HCT116 (cell line): Measurements from ENCODE around the gene SDCBP2. TPM values are rescaled to one million over a fixed set of nuclear protein-coding genes. Genes with fewer than 3 reads are reported as not detected.
A peak's percentile ranks its signal among the peaks of the same experiment; 100 is the strongest.

Experiments used
- ATAC-seq: fragments of 200-7000 bp; cut with Tn5 transposase; 2 replicates; pipeline ENCODE4 v1.9.1; 2020; ENCODE audit warnings: mild to moderate bottlenecking, moderate library complexity
- BruUV-seq: library from RNA; stranded (reverse); fragments of 400-500 nt; replicated peaks from 2 replicates; lab custom pipeline; 2021; lab: Mats Ljungman, UMichigan
- CTCF ChIA-PET: fragments of 300-600 bp; sonication (Branson Sonifier 250); formaldehyde crosslinking; loops from one replicate; lab custom pipeline; 2021; ENCODE audit warnings: antibody characterized with exemption; lab: Charles Lee
- POLR2A ChIA-PET: fragments of 300-600, 350-600 bp; sonication (Branson Sonifier 250); formaldehyde crosslinking; loops from one replicate; lab custom pipeline; 2021; ENCODE audit warnings: antibody characterized with exemption; lab: Charles Lee
- RAD21 ChIA-PET, 2 experiments: fragments of 300-600 bp; sonication (Branson Sonifier 250); formaldehyde crosslinking; loops; one replicate each; lab custom pipeline; 2023; ENCODE audit warnings: low total read pairs in 2 of 2; ENCODE audit not compliant: uncharacterized antibody in 2 of 2, unreplicated experiment in 2 of 2, low non-redundant PET in 1 of 2; lab: Charles Lee
- DNase-seq: peaks from one replicate; pipeline ENCODE4 v3.0.0-alpha.2; 2010; ENCODE audit warnings: low read depth, low spot score
- H2AFZ ChIP-seq: fragments of 200-600 bp; shearing (Covaris generic), sonication (generic); 2 replicates; pipeline ENCODE4 v1.6.1; 2017; ENCODE audit warnings: low read depth, mixed run types, mixed read lengths, antibody characterized with exemption, low read length; ENCODE audit not compliant: poor library complexity, severe bottlenecking
- H3K27ac ChIP-seq: 2 replicates; pipeline ENCODE4 v1.5.1; 2012; ENCODE audit warnings: low read depth, low read length
- H3K27me3 ChIP-seq: fragments of 200-600 bp; sonication (generic); 2 replicates; pipeline ENCODE4 v1.6.1; 2016; ENCODE audit warnings: mixed run types, low read length, mixed read lengths; ENCODE audit not compliant: insufficient read depth
- H3K36me3 ChIP-seq, 2 experiments: fragments of 200-500 bp in 1 of 2; fragments of 200-600 bp in 1 of 2; sonication (Bioruptor generic) in 1 of 2; sonication (generic) in 1 of 2; 2 replicates each; pipeline versions ENCODE4 v1.5.1 to v1.6.1; 2014 to 2016; ENCODE audit warnings: low read length in 2 of 2, inconsistent platforms in 1 of 2, mixed read lengths in 1 of 2, mixed run types in 1 of 2; ENCODE audit not compliant: insufficient read depth in 2 of 2, control insufficient read depth in 1 of 2
- H3K4me1 ChIP-seq, 2 experiments: fragments of 200-600 bp in 1 of 2; sonication (generic) in 1 of 2; 2 replicates each; pipeline versions ENCODE4 v1.5.1 to v1.6.1; 2012 to 2017; ENCODE audit warnings: low read length in 2 of 2, inconsistent platforms in 1 of 2, mild to moderate bottlenecking in 1 of 2, mixed read lengths in 1 of 2, mixed run types in 1 of 2, moderate library complexity in 1 of 2; ENCODE audit not compliant: insufficient read depth in 2 of 2, control insufficient read depth in 1 of 2
- H3K4me2 ChIP-seq: fragments of 200-600 bp; sonication (generic); 2 replicates; pipeline ENCODE4 v1.6.1; 2017; ENCODE audit warnings: mixed run types, low read length, mixed read lengths
- H3K4me3 ChIP-seq, 2 experiments: fragments of 200-600 bp in 1 of 2; sonication (generic) in 1 of 2; replicated peaks in 1 of 2; 2 replicates each; pipeline ENCODE4 v1.5.1; 2011 to 2016; ENCODE audit warnings: low read length in 2 of 2, control low read depth in 1 of 2, low read depth in 1 of 2, mild to moderate bottlenecking in 1 of 2, mixed read lengths in 1 of 2, mixed run types in 1 of 2
- H3K79me2 ChIP-seq: fragments of 200-600 bp; sonication (generic); 2 replicates; pipeline ENCODE4 v1.6.1; 2017; ENCODE audit warnings: mild to moderate bottlenecking, mixed run types, low read length, moderate library complexity, mixed read lengths; ENCODE audit not compliant: insufficient read depth
- H3K9ac ChIP-seq: fragments of 200-600 bp; sonication (generic); 2 replicates; pipeline ENCODE4 v1.6.1; 2016; ENCODE audit warnings: low read length, mixed read lengths
- H3K9me2 ChIP-seq: fragments of 200-600 bp; sonication (generic), shearing (Covaris generic); 2 replicates; pipeline ENCODE4 v1.6.1; 2017; ENCODE audit warnings: mixed run types, mild to moderate bottlenecking, moderate library complexity; ENCODE audit not compliant: insufficient read depth
- H3K9me3 ChIP-seq, 2 experiments: fragments of 200-500 bp in 1 of 2; fragments of 200-600 bp in 1 of 2; sonication (Bioruptor generic) in 1 of 2; sonication (generic) in 1 of 2; 2 replicates each; pipeline ENCODE4 v1.6.1; 2014 to 2017; ENCODE audit warnings: low read length in 2 of 2, mixed read lengths in 2 of 2, inconsistent platforms in 1 of 2, low read depth in 1 of 2, mild to moderate bottlenecking in 1 of 2, mixed run types in 1 of 2, moderate library complexity in 1 of 2; ENCODE audit not compliant: control insufficient read depth in 1 of 2, insufficient read depth in 1 of 2
- H4K20me1 ChIP-seq: fragments of 200-600 bp; sonication (generic), shearing (Covaris generic); 2 replicates; pipeline ENCODE4 v1.6.1; 2017; ENCODE audit warnings: mixed run types, mild to moderate bottlenecking, moderate library complexity; ENCODE audit not compliant: insufficient read depth
- CTCF ChIP-seq, 3 experiments: fragments of 200-600 bp in 1 of 3; sonication (generic) in 1 of 3; IDR thresholded peaks in 2 of 3; conservative IDR thresholded peaks in 1 of 3; 2 replicates each; pipeline ENCODE4 v1.5.1; 2012 to 2017; ENCODE audit warnings: low read depth in 2 of 3, low read length in 2 of 3, antibody characterized with exemption in 1 of 3, borderline replicate concordance in 1 of 3, control low read depth in 1 of 3, mild to moderate bottlenecking in 1 of 3, mixed read lengths in 1 of 3, mixed run types in 1 of 3, moderate library complexity in 1 of 3; ENCODE audit not compliant: insufficient read depth in 1 of 3
- ELF1 ChIP-seq: IDR thresholded peaks from 2 replicates; pipeline ENCODE4 v1.6.1; 2012; ENCODE audit warnings: low read depth, borderline replicate concordance
- EZH2phosphoT487 ChIP-seq: fragments of 200-600 bp; IDR thresholded peaks from 2 replicates; pipeline ENCODE4 v1.6.1; 2018; ENCODE audit warnings: antibody characterized with exemption, borderline replicate concordance
- FOSL1 ChIP-seq: IDR thresholded peaks from 2 replicates; pipeline ENCODE4 v1.6.1; 2012; ENCODE audit warnings: low read depth
- MAX ChIP-seq: IDR thresholded peaks from 2 replicates; pipeline ENCODE4 v1.6.1; 2012
- POLR2A ChIP-seq: IDR thresholded peaks from 2 replicates; pipeline ENCODE4 v1.7.0; 2011; ENCODE audit warnings: borderline replicate concordance; ENCODE audit not compliant: insufficient read depth, insufficient read length; ENCODE audit errors: extremely low read depth
- REST ChIP-seq: IDR thresholded peaks from 2 replicates; pipeline ENCODE4 v1.6.1; 2012; ENCODE audit warnings: low read depth
- TCF7L2 ChIP-seq: IDR thresholded peaks from 2 replicates; pipeline ENCODE4 v1.7.0; 2011; ENCODE audit warnings: borderline replicate concordance, inconsistent platforms; ENCODE audit not compliant: insufficient read depth, insufficient read length; ENCODE audit errors: extremely low read depth
- YY1 ChIP-seq: IDR thresholded peaks from 2 replicates; pipeline ENCODE4 v1.6.1; 2011; ENCODE audit warnings: low read length, low read depth, moderate library complexity, mild to moderate bottlenecking; ENCODE audit not compliant: insufficient replicate concordance; ENCODE audit errors: extremely low read depth
- ZBTB33 ChIP-seq: IDR thresholded peaks from 2 replicates; pipeline ENCODE4 v1.6.1; 2011; ENCODE audit warnings: mild to moderate bottlenecking, low read length, moderate library complexity; ENCODE audit not compliant: insufficient replicate concordance; ENCODE audit errors: extremely low read depth
- intact Hi-C: fragments of 100-400 bp; cut with micrococcal nuclease; formaldehyde crosslinking; loops from 2 replicates; pipeline ENCODE4 v1.10.0; 2022
- total RNA-seq: library from RNA; stranded (reverse); gene quantifications from one replicate; pipeline ENCODE4 v1.2.1, GENCODE V29; 2021; ENCODE audit not compliant: unreplicated experiment

The SDCBP2 gene
- total RNA-seq, 1 experiment from 2014 or later, result 3.4 TPM

DNA sequence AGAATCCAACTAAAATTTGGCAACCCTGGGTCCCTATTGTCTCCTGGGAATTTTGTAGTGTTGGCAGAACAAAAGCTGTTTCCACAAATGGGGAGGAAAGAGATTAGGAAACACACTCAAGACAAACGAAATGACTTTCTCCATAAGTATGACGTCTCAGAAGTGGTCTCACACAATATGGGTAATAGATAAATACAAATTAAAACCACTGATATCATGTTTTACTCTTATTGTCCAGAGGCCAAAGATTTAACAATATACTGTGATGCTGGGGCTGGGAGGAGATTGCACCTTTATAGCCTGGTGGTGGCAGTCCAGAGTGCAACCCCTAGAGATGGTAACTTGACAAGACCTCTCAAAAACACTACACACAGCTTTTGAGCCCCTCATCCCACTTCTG lies 45.3 kb upstream of the SDCBP2 start:
- Histone ChIP-seq H3K27me3 (no peaks in the 10 kb centered on the region), H3K4me2 (no peak overlapping the region), H2AFZ (no peak overlapping the region), H3K27ac (no peak overlapping the region), H3K4me1 (peaks cover 15 to 22% of the 10 kb centered on the region in 2 experiments; a peak in 3 of 4 replicates), H3K9ac (no peak overlapping the region), H4K20me1 (peaks cover 30% of the 10 kb centered on the region), H3K36me3 (peaks cover 22 to 31% of the 10 kb centered on the region in 2 experiments), H3K79me2 (peaks cover 91% of the 10 kb centered on the region), H3K9me3 (no peaks in the 10 kb centered on the region), H3K4me3 (no peak overlapping the region), H3K9me2 (no peaks in the 10 kb centered on the region)
- POLR2A ChIA-PET, result no interaction called here
- no TSS peak for BruUV-seq
- peak in 1 of 3 experiments; percentile 36; a peak in 2 of 6 replicates for TF ChIP-seq CTCF (IDR thresholded peaks at IDR 0.05 in 2 of 3, conservative IDR thresholded peaks at IDR 0.05 in 1 of 3; ENCODE audit: borderline replicate concordance in 1 of 3, insufficient read depth in 1 of 3, low read depth in 2 of 3, low read length in 2 of 3)
- TF ChIP-seq MAX, result no peak
- TF ChIP-seq EZH2phosphoT487, result no peak
- CTCF ChIA-PET, result no interaction called here
- ATAC-seq (no peak; the same call in 1 of the 2 replicates), DNase-seq (no peak)
- RAD21 ChIA-PET, result no interaction called here
- intact Hi-C loops, result no loop called here

- Histone ChIP-seq H3K4me2 (no peak overlapping the region), H3K79me2 (peaks cover 89% of the 10 kb centered on the region), H4K20me1 (peaks cover 24% of the 10 kb centered on the region), H3K9me3 (no peaks in the 10 kb centered on the region), H3K4me3 (no peak overlapping the region), H3K27ac (no peak overlapping the region), H3K9ac (no peak overlapping the region), H3K9me2 (no peaks in the 10 kb centered on the region), H2AFZ (no peak overlapping the region), H3K27me3 (no peaks in the 10 kb centered on the region), H3K4me1 (peaks cover 11 to 19% of the 10 kb centered on the region in 2 experiments; a peak in 3 of 4 replicates), H3K36me3 (peaks cover 22 to 34% of the 10 kb centered on the region in 2 experiments)
- DNase-seq, result no peak
- no TSS peak for BruUV-seq
- ChIA-PET CTCF (no interaction called here), POLR2A (no interaction called here), RAD21 (no interaction called here)
- ATAC-seq, result no peak
- intact Hi-C loops, result no loop called here
- no peak for TF ChIP-seq MAX
- no peak for TF ChIP-seq FOSL1
- no peak for TF ChIP-seq ZBTB33
- TF ChIP-seq YY1, result no peak
- TF ChIP-seq REST, result no peak
- TF ChIP-seq ELF1, result no peak
- no peak for TF ChIP-seq POLR2A
- TF ChIP-seq TCF7L2, result no peak
These were observed 44.7 kb upstream of the SDCBP2 start for GRCh38 chr20:1373614-1374013.
